OCI-LY3 (cell line): Measurements from ENCODE around the gene COPG1.

Experiments
- EZH2phosphoT487 ChIP-seq: fragments of 200-600 bp; shearing (Covaris generic); IDR thresholded peaks from 2 replicates; pipeline ENCODE4 v1.6.1; 2018; ENCODE audit warnings: antibody characterized with exemption, mixed run types, low read depth
- TF ChIP-seq, protein P1 (sequence below): fragments of 200-600, 300-600 bp; sonication (generic); IDR thresholded peaks from 2 replicates; pipeline ENCODE4 v1.5.1; 2014; ENCODE audit warnings: antibody characterized with exemption, low read length, low read depth

DNA sequence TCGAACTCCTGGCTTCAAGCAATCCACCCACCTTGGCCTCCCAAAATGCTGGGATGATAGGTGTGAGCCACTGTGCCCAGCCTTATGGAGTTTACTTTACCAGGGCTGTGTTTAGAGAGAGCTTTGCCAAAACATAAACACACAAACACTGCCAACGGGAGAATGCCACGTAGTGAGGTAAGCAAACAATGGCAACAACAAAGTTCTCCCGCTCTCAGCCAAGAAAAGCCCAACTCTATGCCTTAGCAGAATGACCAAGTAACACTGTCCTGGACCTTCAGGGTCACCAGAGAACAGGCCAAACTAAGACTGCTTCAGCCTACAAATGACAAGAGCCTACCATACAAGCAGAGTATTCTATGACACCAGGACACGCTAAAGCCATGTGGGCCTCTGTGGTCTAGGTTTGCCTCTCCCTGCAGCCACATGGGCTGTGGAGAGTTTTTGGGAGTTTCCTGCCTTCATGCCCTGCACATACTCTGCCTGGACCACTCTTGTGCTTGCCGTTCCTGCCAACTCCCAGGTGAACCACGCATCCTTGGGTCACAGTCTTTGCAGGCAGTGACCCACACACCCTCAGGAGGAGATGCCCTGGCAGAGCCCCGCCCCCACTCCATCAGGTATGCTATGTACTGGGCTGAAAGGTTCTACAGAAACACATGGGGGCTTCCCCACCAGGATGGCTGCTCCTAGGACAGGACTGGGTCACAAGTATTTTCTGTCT is 44.1 kb upstream of the COPG1 start:
- TF ChIP-seq, protein P1, sequence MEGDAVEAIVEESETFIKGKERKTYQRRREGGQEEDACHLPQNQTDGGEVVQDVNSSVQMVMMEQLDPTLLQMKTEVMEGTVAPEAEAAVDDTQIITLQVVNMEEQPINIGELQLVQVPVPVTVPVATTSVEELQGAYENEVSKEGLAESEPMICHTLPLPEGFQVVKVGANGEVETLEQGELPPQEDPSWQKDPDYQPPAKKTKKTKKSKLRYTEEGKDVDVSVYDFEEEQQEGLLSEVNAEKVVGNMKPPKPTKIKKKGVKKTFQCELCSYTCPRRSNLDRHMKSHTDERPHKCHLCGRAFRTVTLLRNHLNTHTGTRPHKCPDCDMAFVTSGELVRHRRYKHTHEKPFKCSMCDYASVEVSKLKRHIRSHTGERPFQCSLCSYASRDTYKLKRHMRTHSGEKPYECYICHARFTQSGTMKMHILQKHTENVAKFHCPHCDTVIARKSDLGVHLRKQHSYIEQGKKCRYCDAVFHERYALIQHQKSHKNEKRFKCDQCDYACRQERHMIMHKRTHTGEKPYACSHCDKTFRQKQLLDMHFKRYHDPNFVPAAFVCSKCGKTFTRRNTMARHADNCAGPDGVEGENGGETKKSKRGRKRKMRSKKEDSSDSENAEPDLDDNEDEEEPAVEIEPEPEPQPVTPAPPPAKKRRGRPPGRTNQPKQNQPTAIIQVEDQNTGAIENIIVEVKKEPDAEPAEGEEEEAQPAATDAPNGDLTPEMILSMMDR = no peak
- TF ChIP-seq EZH2phosphoT487 = no peak
